22Rv1 (cell line): ENCODE measurements around the gene ZNF544.

Experiments used
- ZFX ChIP-seq: fragments of 450-650 bp; IDR thresholded peaks from 2 replicates; pipeline ENCODE4 v1.6.1; 2017; ENCODE audit warnings: antibody characterized with exemption, borderline replicate concordance
- TF ChIP-seq, protein P1 (sequence below): fragments of 450-650 bp; IDR thresholded peaks from 2 replicates; pipeline ENCODE4 v1.5.1; 2017; ENCODE audit warnings: mild to moderate bottlenecking

DNA sequence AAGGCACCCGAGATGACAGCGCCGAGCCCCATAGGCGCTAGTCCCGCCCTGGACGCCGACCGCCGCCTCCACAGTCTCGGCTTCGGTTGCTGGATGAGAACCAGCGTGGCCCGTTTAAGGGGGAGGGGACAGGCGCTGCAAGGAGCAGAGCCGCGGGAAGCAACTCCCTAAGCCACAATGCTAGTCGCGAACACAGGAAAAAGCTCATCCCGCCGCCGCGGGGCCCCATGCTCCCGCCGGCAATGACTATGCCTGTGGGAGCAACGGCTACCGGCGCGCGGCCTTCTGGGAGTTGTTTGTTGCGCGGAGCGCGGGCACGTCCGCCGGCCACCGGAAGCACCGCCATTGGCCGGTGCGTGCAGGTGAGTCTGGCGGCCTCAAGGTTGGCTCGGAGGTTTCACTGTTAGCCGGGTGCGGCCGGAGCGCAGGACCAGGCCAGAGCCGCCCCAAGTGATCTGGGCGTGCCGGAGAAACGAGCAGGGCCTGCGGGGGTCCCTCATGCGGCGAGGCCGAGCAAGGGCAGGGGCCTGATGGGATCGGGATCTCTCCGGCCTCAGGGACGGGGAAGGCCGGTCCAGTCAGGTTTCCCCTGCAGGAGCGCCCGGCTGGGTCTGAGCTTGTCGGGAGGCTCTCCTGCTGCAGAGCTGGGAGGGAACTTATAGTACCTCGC, at the start of gene ZNF544:
- TF ChIP-seq, protein P1, sequence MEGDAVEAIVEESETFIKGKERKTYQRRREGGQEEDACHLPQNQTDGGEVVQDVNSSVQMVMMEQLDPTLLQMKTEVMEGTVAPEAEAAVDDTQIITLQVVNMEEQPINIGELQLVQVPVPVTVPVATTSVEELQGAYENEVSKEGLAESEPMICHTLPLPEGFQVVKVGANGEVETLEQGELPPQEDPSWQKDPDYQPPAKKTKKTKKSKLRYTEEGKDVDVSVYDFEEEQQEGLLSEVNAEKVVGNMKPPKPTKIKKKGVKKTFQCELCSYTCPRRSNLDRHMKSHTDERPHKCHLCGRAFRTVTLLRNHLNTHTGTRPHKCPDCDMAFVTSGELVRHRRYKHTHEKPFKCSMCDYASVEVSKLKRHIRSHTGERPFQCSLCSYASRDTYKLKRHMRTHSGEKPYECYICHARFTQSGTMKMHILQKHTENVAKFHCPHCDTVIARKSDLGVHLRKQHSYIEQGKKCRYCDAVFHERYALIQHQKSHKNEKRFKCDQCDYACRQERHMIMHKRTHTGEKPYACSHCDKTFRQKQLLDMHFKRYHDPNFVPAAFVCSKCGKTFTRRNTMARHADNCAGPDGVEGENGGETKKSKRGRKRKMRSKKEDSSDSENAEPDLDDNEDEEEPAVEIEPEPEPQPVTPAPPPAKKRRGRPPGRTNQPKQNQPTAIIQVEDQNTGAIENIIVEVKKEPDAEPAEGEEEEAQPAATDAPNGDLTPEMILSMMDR = no peak
- no peak for TF ChIP-seq ZFX
